Suprapubic skin (tissue), 3 donors: ENCODE measurements around the gene RRP12.

Source experiments
- CTCF ChIP-seq, 2 donors: fragments of 200-600 bp in 1 of 2; fragments of 450-650 bp in 1 of 2; sonication (generic) in 1 of 2; IDR thresholded peaks; one replicate each; pipeline ENCODE4 v1.5.1; 2016 to 2019; ENCODE audit warnings: antibody characterized with exemption in 2 of 2, mild to moderate bottlenecking in 1 of 2, moderate library complexity in 1 of 2
- POLR2A ChIP-seq, 2 donors: fragments of 450-650 bp; IDR thresholded peaks; one replicate each; pipeline ENCODE4 v1.6.1; 2017; ENCODE audit warnings: antibody characterized with exemption in 2 of 2, mild to moderate bottlenecking in 2 of 2, moderate library complexity in 2 of 2

- no peak for TF ChIP-seq CTCF (IDR thresholded peaks at IDR 0.05)
- TF ChIP-seq POLR2A (IDR thresholded peaks at IDR 0.05) = no peak
Observed at GRCh38 chr10:97311111-97311626, 90.0 kb downstream of the RRP12 start.
